H9 (cell line): ENCODE measurements around the gene PTPRF. TPM values are rescaled to one million over a fixed set of nuclear protein-coding genes. Genes with fewer than 3 reads are reported as not detected.

Experiments
- DNase-seq: peaks from one replicate; pipeline ENCODE4 v3.0.0-alpha.2; 2017
- H2AFZ ChIP-seq: one replicate; pipeline ENCODE4 v1.6.1; 2013; ENCODE audit warnings: mild to moderate bottlenecking, low read length, control low read depth, moderate library complexity
- H2AK5ac ChIP-seq: 2 replicates; pipeline ENCODE4 v1.6.1; 2013; ENCODE audit warnings: low read length, control low read depth, mixed read lengths; ENCODE audit not compliant: insufficient read length
- H2BK120ac ChIP-seq: one replicate; pipeline ENCODE4 v1.6.1; 2013; ENCODE audit warnings: low read depth, mild to moderate bottlenecking, low read length, control low read depth, inconsistent platforms; ENCODE audit not compliant: poor library complexity, severe bottlenecking
- H2BK12ac ChIP-seq: 2 replicates; pipeline ENCODE4 v1.6.1; 2013; ENCODE audit warnings: low read length, control low read depth, mixed read lengths, low read depth; ENCODE audit not compliant: insufficient read length
- H2BK15ac ChIP-seq: 2 replicates; pipeline ENCODE4 v1.6.1; 2013; ENCODE audit warnings: low read depth, low read length, control low read depth
- H2BK20ac ChIP-seq: one replicate; pipeline ENCODE4 v1.6.1; 2013; ENCODE audit warnings: low read depth, mild to moderate bottlenecking, low read length, control low read depth, inconsistent platforms; ENCODE audit not compliant: poor library complexity, severe bottlenecking
- H2BK5ac ChIP-seq: 2 replicates; pipeline ENCODE4 v1.6.1; 2013; ENCODE audit warnings: low read length, control low read depth, mixed read lengths; ENCODE audit not compliant: insufficient read length
- H3K14ac ChIP-seq: 2 replicates; pipeline ENCODE4 v1.6.1; 2013; ENCODE audit warnings: low read length, control low read depth; ENCODE audit not compliant: insufficient read depth
- H3K18ac ChIP-seq: 2 replicates; pipeline ENCODE4 v1.6.1; 2013; ENCODE audit warnings: low read depth, mild to moderate bottlenecking, mixed read lengths, low read length, control low read depth; ENCODE audit not compliant: insufficient read length
- H3K23ac ChIP-seq: 2 replicates; pipeline ENCODE4 v1.6.1; 2013; ENCODE audit warnings: low read length, control low read depth, mixed read lengths, low read depth; ENCODE audit not compliant: insufficient read length
- H3K23me2 ChIP-seq: 2 replicates; pipeline ENCODE4 v1.6.1; 2013; ENCODE audit warnings: low read depth, mild to moderate bottlenecking, mixed read lengths, low read length, control low read depth; ENCODE audit not compliant: insufficient read length, poor library complexity, severe bottlenecking
- H3K27ac ChIP-seq: 2 replicates; pipeline ENCODE4 v1.5.1; 2013; ENCODE audit warnings: low read length, control low read depth, mixed read lengths, low read depth; ENCODE audit not compliant: insufficient read length
- H3K27me3 ChIP-seq: 2 replicates; pipeline ENCODE4 v1.6.1; 2013; ENCODE audit warnings: low read length, control low read depth, inconsistent platforms; ENCODE audit not compliant: insufficient read depth
- H3K4ac ChIP-seq: 2 replicates; pipeline ENCODE4 v1.6.1; 2013; ENCODE audit warnings: low read depth, mild to moderate bottlenecking, control low read depth, inconsistent platforms, low read length, moderate library complexity
- H3K4me1 ChIP-seq: 2 replicates; pipeline ENCODE4 v1.6.1; 2013; ENCODE audit warnings: low read length, control low read depth, inconsistent platforms; ENCODE audit not compliant: insufficient read depth
- H3K4me2 ChIP-seq: 2 replicates; pipeline ENCODE4 v1.6.1; 2013; ENCODE audit warnings: low read length, control low read depth, mixed read lengths; ENCODE audit not compliant: insufficient read length, insufficient read depth
- H3K56ac ChIP-seq: 2 replicates; pipeline ENCODE4 v1.6.1; 2013; ENCODE audit warnings: low read depth, mild to moderate bottlenecking, mixed read lengths, low read length, control low read depth; ENCODE audit not compliant: insufficient read length
- H3K79me1 ChIP-seq: 2 replicates; pipeline ENCODE4 v1.6.1; 2013; ENCODE audit warnings: low read depth, mild to moderate bottlenecking, moderate library complexity, low read length, control low read depth, inconsistent platforms; ENCODE audit not compliant: insufficient read depth, poor library complexity, severe bottlenecking
- H3K79me2 ChIP-seq: 2 replicates; pipeline ENCODE4 v1.6.1; 2013; ENCODE audit warnings: low read length, control low read depth, inconsistent platforms; ENCODE audit not compliant: insufficient read depth
- H3K9ac ChIP-seq: 2 replicates; pipeline ENCODE4 v1.6.1; 2013; ENCODE audit warnings: low read length, control low read depth, mixed read lengths; ENCODE audit not compliant: insufficient read length; ENCODE audit errors: extremely low read depth
- H3K9me3 ChIP-seq: one replicate; pipeline ENCODE4 v1.6.1; 2013; ENCODE audit warnings: low read depth, low read length, inconsistent platforms; ENCODE audit not compliant: control insufficient read depth
- H3T11ph ChIP-seq: one replicate; pipeline ENCODE4 v1.6.1; 2013; ENCODE audit warnings: mild to moderate bottlenecking, low read length, control low read depth, inconsistent platforms
- H4K20me1 ChIP-seq: one replicate; pipeline ENCODE4 v1.6.1; 2013; ENCODE audit not compliant: control insufficient read depth, insufficient read length, insufficient read depth
- H4K5ac ChIP-seq: 2 replicates; pipeline ENCODE4 v1.6.1; 2013; ENCODE audit warnings: low read depth, mild to moderate bottlenecking, mixed read lengths, low read length, control low read depth; ENCODE audit not compliant: insufficient read length
- H4K8ac ChIP-seq: replicated peaks from 2 replicates; pipeline ENCODE4 v1.6.1; 2013; ENCODE audit warnings: low read length, control low read depth, mixed read lengths, low read depth; ENCODE audit not compliant: insufficient read length
- H4K91ac ChIP-seq: 2 replicates; pipeline ENCODE4 v1.6.1; 2013; ENCODE audit warnings: low read depth, mild to moderate bottlenecking, moderate library complexity, mixed read lengths, low read length, control low read depth; ENCODE audit not compliant: insufficient read length
- H3K27ac Mint-ChIP-seq, 3 experiments: 2 replicates in 2 of 3; 3 replicates in 1 of 3; pipeline ENCODE4 v1.8.0; 2020 to 2021; ENCODE audit warnings: mixed read lengths in 3 of 3, mild to moderate bottlenecking in 1 of 3, moderate library complexity in 1 of 3
- H3K27me3 Mint-ChIP-seq: 2 replicates; pipeline ENCODE4 v1.8.0; 2021; ENCODE audit warnings: low read depth, mild to moderate bottlenecking, moderate library complexity, mixed read lengths
- H3K36me3 Mint-ChIP-seq, 3 experiments: 2 replicates in 2 of 3; 3 replicates in 1 of 3; pipeline ENCODE4 v1.8.0; 2020 to 2021; ENCODE audit warnings: low read depth in 3 of 3, mixed read lengths in 3 of 3; ENCODE audit not compliant: insufficient read depth in 1 of 3
- H3K4me1 Mint-ChIP-seq, 2 experiments: 2 replicates each; pipeline ENCODE4 v1.8.0; 2020; ENCODE audit warnings: mixed read lengths in 2 of 2
- H3K4me3 Mint-ChIP-seq, 2 experiments: 2 replicates in 1 of 2; 3 replicates in 1 of 2; pipeline ENCODE4 v1.8.0; 2020 to 2021; ENCODE audit warnings: mild to moderate bottlenecking in 2 of 2, mixed read lengths in 2 of 2, moderate library complexity in 1 of 2
- H3K9me3 Mint-ChIP-seq, 2 experiments: 2 replicates in 1 of 2; 3 replicates in 1 of 2; pipeline ENCODE4 v1.8.0; 2020; ENCODE audit warnings: mild to moderate bottlenecking in 2 of 2, mixed read lengths in 2 of 2, moderate library complexity in 1 of 2
- CTCF ChIP-seq: fragments of 200-600 bp; sonication (generic); conservative IDR thresholded peaks from 3 replicates; pipeline ENCODE4 v1.8.0; 2021; ENCODE audit warnings: antibody characterized with exemption, mild to moderate bottlenecking
- WGBS: extraction: QIAGEN DNeasy Blood & Tissue Kit; methylation state at CpG from one replicate; pipeline ENCODE4 v1.1.7; 2013; ENCODE audit warnings: missing lambda C conversion rate, low lambda C conversion rate, mixed read lengths; ENCODE audit not compliant: insufficient read length; ENCODE audit errors: extremely low coverage; 5-methylcytosine and 5-hydroxymethylcytosine counted together
- total RNA-seq: library from RNA; stranded (reverse); gene quantifications from 2 replicates; pipeline ENCODE4 v1.2.1, GENCODE V29; 2021

PTPRF gene
- total RNA-seq, 1 experiment from 2014 or later = 193 TPM

GRCh38 chr1:43520100-43520778 is 10.4 kb upstream of the PTPRF start:
- DNase-seq = no peak
- no peak overlapping the region for H3K14ac ChIP-seq
- H2BK5ac ChIP-seq = no peak overlapping the region
- H2BK15ac ChIP-seq = no peak overlapping the region
- Mint-ChIP-seq H3K9me3 (no peaks in the 10 kb centered on the region; a peak in 1 of 5 replicates), H3K27me3 (peaks cover 28% of the 10 kb centered on the region), H3K36me3 (no peaks in the 10 kb centered on the region), H3K4me3 (peak overlapping the region in 1 of 2 experiments; percentile 21; a peak in 1 of 5 replicates), H3K4me1 (peaks cover 26 to 37% of the 10 kb centered on the region in 2 experiments), H3K27ac (peak overlapping the region in 2 of 3 experiments; percentile 7 to 50; a peak in 2 of 7 replicates)
- H2BK20ac ChIP-seq = no peak overlapping the region
- H4K5ac ChIP-seq = no peak overlapping the region
- no peak overlapping the region for H3K9ac ChIP-seq
- no peaks in the 10 kb centered on the region for H3K23me2 ChIP-seq
- no peaks in the 10 kb centered on the region for H4K20me1 ChIP-seq
- peaks cover 2% of the 10 kb centered on the region; the same call in 1 of the 2 replicates for H3K4me1 ChIP-seq
- H2AFZ ChIP-seq = no peak overlapping the region
- no peak overlapping the region for H3K4ac ChIP-seq
- no peaks in the 10 kb centered on the region for H3K79me1 ChIP-seq
- H3K4me2 ChIP-seq = no peak overlapping the region
- H3K18ac ChIP-seq = no peak overlapping the region
- WGBS = no CpG with 5 or more reads among the region's 3 CpGs
- no peak overlapping the region for H2BK120ac ChIP-seq
- H3K9me3 ChIP-seq = no peaks in the 10 kb centered on the region
- H3K23ac ChIP-seq = no peak overlapping the region
- no peak overlapping the region for H3K56ac ChIP-seq
- H3K27me3 ChIP-seq = no peaks in the 10 kb centered on the region
- no peak overlapping the region for H4K91ac ChIP-seq
- H2AK5ac ChIP-seq = no peak overlapping the region
- no peak overlapping the region for H3T11ph ChIP-seq
- no peaks in the 10 kb centered on the region; the same call in 1 of the 2 replicates for H3K79me2 ChIP-seq
- H2BK12ac ChIP-seq = no peak overlapping the region
- no peak for TF ChIP-seq CTCF
- no peak overlapping the region for H3K27ac ChIP-seq
- H4K8ac ChIP-seq = no peak overlapping the region
